ENCODE data around the gene RAB42. TPM values are rescaled to one million over a fixed set of nuclear protein-coding genes. Genes with fewer than 3 reads are reported as not detected.

Gene RAB42
- total RNA-seq, 1 experiment from 2014 or later: not detected

- POLR2A ChIA-PET: interaction anchor here (0.6 to 6.4 kb wide), 21 partner anchors 10 to 629 kb away, joined by 3 to 107 read pairs (median 6); partner anchors contain the start of genes GMEB1, RCC1, SRSF4 and TAF12
- Mint-ChIP-seq H3K27me3 (ENCODE audit: insufficient read depth, unreplicated experiment) (no peaks in the 10 kb centered on the region), H3K4me3 (ENCODE audit: unreplicated experiment) (peak within 1 kb of the TSS; percentile 100), H3K36me3 (ENCODE audit: insufficient read depth, unreplicated experiment) (peaks cover 54% of the 10 kb centered on the region), H3K27ac (ENCODE audit: low read depth, unreplicated experiment) (peak within 1 kb of the TSS; percentile 97), H3K9me3 (ENCODE audit: unreplicated experiment) (no peaks in the 10 kb centered on the region), H3K4me1 (ENCODE audit: insufficient read depth, unreplicated experiment) (no peaks in the 10 kb centered on the region)
- TF ChIP-seq CTCF (IDR thresholded peaks at IDR 0.05; ENCODE audit: unreplicated experiment): no peak
- CTCF ChIA-PET: interaction anchor here (0.7 to 1.2 kb wide), 3 partner anchors 13 to 335 kb away, joined by 3 to 4 read pairs (median 3); no protein-coding TSS in a partner anchor
- no TSS peak for BruUV-seq (replicated peaks)
- DNase-seq (ENCODE audit: unreplicated experiment): peak; percentile 95
- intact Hi-C loops (cut with micrococcal nuclease): loop anchor here (1.0 to 2.0 kb wide), 2 partner anchors 28 to 49 kb away; no protein-coding TSS in a partner anchor
Measured at GRCh38 chr1:28552758-28553663, 39.1 kb upstream of the RAB42 start, which contains the start of gene TRNAU1AP. TRNAU1AP (plus strand) TSS chr1:28553085; CDS start chr1:28553111, 26 bp downstream.

- ChIA-PET CTCF (interaction anchor here (0.9 kb wide), 1 partner anchor 18 kb away, joined by 3 read pairs; no protein-coding TSS in a partner anchor), POLR2A (interaction anchor here (1.0 kb wide), 2 partner anchors 19 to 21 kb away, joined by 3 to 6 read pairs; no protein-coding TSS in a partner anchor)
- no peak for DNase-seq (ENCODE audit: unreplicated experiment)
- no TSS peak for BruUV-seq (replicated peaks)
- Mint-ChIP-seq H3K27ac (ENCODE audit: low read depth, unreplicated experiment) (no peak overlapping the region), H3K9me3 (ENCODE audit: unreplicated experiment) (no peaks in the 10 kb centered on the region), H3K4me3 (ENCODE audit: unreplicated experiment) (no peak overlapping the region), H3K36me3 (ENCODE audit: insufficient read depth, unreplicated experiment) (peaks cover 89% of the 10 kb centered on the region), H3K4me1 (ENCODE audit: insufficient read depth, unreplicated experiment) (no peaks in the 10 kb centered on the region), H3K27me3 (ENCODE audit: insufficient read depth, unreplicated experiment) (no peaks in the 10 kb centered on the region)
- intact Hi-C loops (cut with micrococcal nuclease): no loop called here
- no peak for TF ChIP-seq CTCF (IDR thresholded peaks at IDR 0.05; ENCODE audit: unreplicated experiment)
Measured at GRCh38 chr1:28560886-28561285, 31.2 kb upstream of the RAB42 start.

- intact Hi-C loops (cut with micrococcal nuclease): no loop called here
- TF ChIP-seq CTCF (IDR thresholded peaks at IDR 0.05; ENCODE audit: unreplicated experiment): no peak
- ChIA-PET CTCF (interaction anchor here (0.9 kb wide), 1 partner anchor 46 kb away, joined by 4 read pairs; no protein-coding TSS in a partner anchor), POLR2A (interaction anchor here (0.6 to 2.7 kb wide), 4 partner anchors 11 to 83 kb away, joined by 3 to 13 read pairs (median 7); partner anchors contain the start of gene TRNAU1AP)
- Mint-ChIP-seq H3K27ac (ENCODE audit: low read depth, unreplicated experiment) (no peak overlapping the region), H3K9me3 (ENCODE audit: unreplicated experiment) (no peaks in the 10 kb centered on the region), H3K4me3 (ENCODE audit: unreplicated experiment) (no peak overlapping the region), H3K36me3 (ENCODE audit: insufficient read depth, unreplicated experiment) (peaks cover 89% of the 10 kb centered on the region), H3K4me1 (ENCODE audit: insufficient read depth, unreplicated experiment) (no peaks in the 10 kb centered on the region), H3K27me3 (ENCODE audit: insufficient read depth, unreplicated experiment) (no peaks in the 10 kb centered on the region)
- no TSS peak for BruUV-seq (replicated peaks)
- DNase-seq (ENCODE audit: unreplicated experiment): no peak
Measured at GRCh38 chr1:28564310-28564709, 27.8 kb upstream of the RAB42 start.

GRCh38 chr1:28565040-28565439 is 27.0 kb upstream of the RAB42 start:
- Mint-ChIP-seq H3K27ac (ENCODE audit: low read depth, unreplicated experiment) (no peak overlapping the region), H3K27me3 (ENCODE audit: insufficient read depth, unreplicated experiment) (no peaks in the 10 kb centered on the region), H3K36me3 (ENCODE audit: insufficient read depth, unreplicated experiment) (peaks cover 87% of the 10 kb centered on the region), H3K4me1 (ENCODE audit: insufficient read depth, unreplicated experiment) (no peaks in the 10 kb centered on the region), H3K9me3 (ENCODE audit: unreplicated experiment) (no peaks in the 10 kb centered on the region), H3K4me3 (ENCODE audit: unreplicated experiment) (no peak overlapping the region)
- ChIA-PET POLR2A (interaction anchor here (0.6 to 2.1 kb wide), 4 partner anchors 16 to 99 kb away, joined by 3 to 13 read pairs (median 3); no protein-coding TSS in a partner anchor), CTCF (interaction anchor here (0.5 to 0.9 kb wide), 3 partner anchors 46 to 172 kb away, joined by 3 to 4 read pairs (median 4); no protein-coding TSS in a partner anchor)
- no peak for DNase-seq (ENCODE audit: unreplicated experiment)
- no TSS peak for BruUV-seq (replicated peaks)
- intact Hi-C loops (cut with micrococcal nuclease): no loop called here
- no peak for TF ChIP-seq CTCF (IDR thresholded peaks at IDR 0.05; ENCODE audit: unreplicated experiment)
